Muscle of leg (tissue), 11 donors: ENCODE results near the gene POLR2M. TPM values are rescaled to one million over a fixed set of nuclear protein-coding genes. Genes with fewer than 3 reads are reported as not detected.

ENCODE experiments used
- DNase-seq: peaks from one replicate; pipeline ENCODE4 v3.0.0; 2013
- H3K27ac ChIP-seq: one replicate; pipeline ENCODE4 v1.5.1; 2013; ENCODE audit warnings: mild to moderate bottlenecking, low read length, control low read depth
- H3K27me3 ChIP-seq: one replicate; pipeline ENCODE4 v1.6.1; 2013; ENCODE audit warnings: low read length; ENCODE audit not compliant: control insufficient read depth, insufficient read depth
- H3K36me3 ChIP-seq: one replicate; pipeline ENCODE4 v1.6.1; 2013; ENCODE audit warnings: low read length; ENCODE audit not compliant: control insufficient read depth, insufficient read depth
- H3K4me1 ChIP-seq: one replicate; pipeline ENCODE4 v1.6.1; 2013; ENCODE audit warnings: low read length; ENCODE audit not compliant: control insufficient read depth, insufficient read depth
- H3K4me3 ChIP-seq: one replicate; pipeline ENCODE4 v1.5.1; 2013; ENCODE audit warnings: low read length, control low read depth
- H3K9me3 ChIP-seq: replicated peaks from 2 replicates; pipeline ENCODE4 v1.6.1; 2013; ENCODE audit warnings: low read depth, low read length; ENCODE audit not compliant: control insufficient read depth
- WGBS: methylation state at CpG from one replicate; pipeline ENCODE4 v1.1.5; 2013; ENCODE audit warnings: missing lambda C conversion rate; ENCODE audit not compliant: insufficient coverage; 5-methylcytosine and 5-hydroxymethylcytosine counted together
- polyA plus RNA-seq, 8 donors: library from polyadenylated mRNA; unstranded; fragments of 120-200 nt; gene quantifications; one replicate each; pipeline versions ENCODE4 v1.2.1 to v1.2.3, GENCODE V29; 2013; ENCODE audit warnings: inconsistent platforms in 1 of 8, low replicate concordance in 1 of 8; ENCODE audit not compliant: insufficient read length in 8 of 8, insufficient read depth in 1 of 8
- total RNA-seq: library from RNA; stranded (reverse); fragments of 120-200 nt; gene quantifications from one replicate; pipeline ENCODE4 v1.2.4, GENCODE V29; 2013

POLR2M gene
- total and polyA plus RNA-seq, 9 donors = 33.9 to 89.7 (median 39.4) TPM

GRCh38 chr15:57705746-57706404 is 639 bp upstream of the POLR2M start:
- WGBS = 78% methylated on average over 9 of the region's 12 CpGs
- DNase-seq = peak; percentile 15
- H3K27ac ChIP-seq = peak overlapping the region; percentile 95
- H3K4me1 ChIP-seq = peaks cover 10% of the 10 kb centered on the region
- H3K4me3 ChIP-seq = peak overlapping the region; percentile 65
- H3K9me3 ChIP-seq = no peaks in the 10 kb centered on the region
- H3K27me3 ChIP-seq = peaks cover 2% of the 10 kb centered on the region
- peaks cover 14% of the 10 kb centered on the region for H3K36me3 ChIP-seq

- H3K27ac ChIP-seq = no peak overlapping the region
- H3K4me3 ChIP-seq = no peak overlapping the region
- peaks cover 10% of the 10 kb centered on the region for H3K4me1 ChIP-seq
- no peak for DNase-seq
- no CpG with 5 or more reads among the region's 4 CpGs for WGBS
- H3K27me3 ChIP-seq = no peaks in the 10 kb centered on the region
- no peaks in the 10 kb centered on the region for H3K9me3 ChIP-seq
- peaks cover 31% of the 10 kb centered on the region for H3K36me3 ChIP-seq
These were observed 1.5 kb downstream of the POLR2M start for GRCh38 chr15:57708047-57708446.

GRCh38 chr15:57718309-57718708 is 11.8 kb downstream of the POLR2M start:
- DNase-seq = no peak
- WGBS = no CpG with 5 or more reads among the region's 2 CpGs
- Histone ChIP-seq H3K27me3 (no peaks in the 10 kb centered on the region), H3K36me3 (peaks cover 14% of the 10 kb centered on the region), H3K4me1 (no peaks in the 10 kb centered on the region), H3K4me3 (no peak overlapping the region), H3K27ac (no peak overlapping the region), H3K9me3 (no peaks in the 10 kb centered on the region)

- Histone ChIP-seq H3K36me3 (peaks cover 5% of the 10 kb centered on the region), H3K27me3 (no peaks in the 10 kb centered on the region), H3K4me3 (no peak overlapping the region), H3K27ac (no peak overlapping the region), H3K9me3 (no peaks in the 10 kb centered on the region), H3K4me1 (no peaks in the 10 kb centered on the region)
- DNase-seq = no peak
- 20% methylated on average over 1 of the region's 3 CpGs for WGBS
These were observed 14.4 kb downstream of the POLR2M start for GRCh38 chr15:57720867-57721266.

- Histone ChIP-seq H3K27ac (no peak overlapping the region), H3K4me1 (peaks cover 3% of the 10 kb centered on the region), H3K36me3 (no peaks in the 10 kb centered on the region), H3K4me3 (no peak overlapping the region), H3K27me3 (no peaks in the 10 kb centered on the region), H3K9me3 (no peaks in the 10 kb centered on the region)
- WGBS = 86% methylated on average over 1 of the region's 3 CpGs
- no peak for DNase-seq
These were observed 19.9 kb downstream of the POLR2M start for GRCh38 chr15:57726411-57726810.

- WGBS = 85% methylated on average over 4 of the region's 6 CpGs
- peaks cover 4% of the 10 kb centered on the region for H3K4me1 ChIP-seq
These were observed 20.5 kb downstream of the POLR2M start for GRCh38 chr15:57727031-57727430.

GRCh38 chr15:57728436-57728835 is 21.9 kb downstream of the POLR2M start:
- H3K27me3 ChIP-seq = no peaks in the 10 kb centered on the region
- H3K4me3 ChIP-seq = no peak overlapping the region
- H3K36me3 ChIP-seq = no peaks in the 10 kb centered on the region
- WGBS = 100% methylated on average over 1 of the region's 8 CpGs
- no peak for DNase-seq
- H3K4me1 ChIP-seq = peaks cover 6% of the 10 kb centered on the region
- H3K9me3 ChIP-seq = no peaks in the 10 kb centered on the region
- no peak overlapping the region for H3K27ac ChIP-seq

More at GRCh38 chr15:57727031-57727430, 20.5 kb downstream of the POLR2M start:
- Histone ChIP-seq H3K9me3 (no peaks in the 10 kb centered on the region), H3K27ac (no peak overlapping the region), H3K4me3 (no peak overlapping the region), H3K27me3 (no peaks in the 10 kb centered on the region), H3K36me3 (no peaks in the 10 kb centered on the region)
- DNase-seq = no peak

- WGBS = 80% methylated on average over 3 of the region's 5 CpGs
- no peaks in the 10 kb centered on the region for H3K9me3 ChIP-seq
- H3K27me3 ChIP-seq = no peaks in the 10 kb centered on the region
- DNase-seq = peak; percentile 71
- H3K4me1 ChIP-seq = peaks cover 6% of the 10 kb centered on the region
- no peak overlapping the region for H3K4me3 ChIP-seq
- no peaks in the 10 kb centered on the region for H3K36me3 ChIP-seq
- H3K27ac ChIP-seq = no peak overlapping the region
These were observed 24.4 kb downstream of the POLR2M start for GRCh38 chr15:57730876-57731275.

GRCh38 chr15:57731530-57732103 is 25.1 kb downstream of the POLR2M start:
- Histone ChIP-seq H3K4me1 (peaks cover 6% of the 10 kb centered on the region), H3K27ac (no peak overlapping the region), H3K36me3 (no peaks in the 10 kb centered on the region), H3K9me3 (no peaks in the 10 kb centered on the region), H3K27me3 (no peaks in the 10 kb centered on the region), H3K4me3 (no peak overlapping the region)
- DNase-seq = no peak
- 33% methylated on average over 4 of the region's 6 CpGs for WGBS

- peaks cover 6% of the 10 kb centered on the region for H3K4me1 ChIP-seq
- H3K27ac ChIP-seq = no peak overlapping the region
- 29% methylated on average over 4 of the region's 12 CpGs for WGBS
- no peaks in the 10 kb centered on the region for H3K36me3 ChIP-seq
- DNase-seq = peak; percentile 54
- H3K9me3 ChIP-seq = peaks cover 3% of the 10 kb centered on the region
- no peaks in the 10 kb centered on the region for H3K27me3 ChIP-seq
- no peak overlapping the region for H3K4me3 ChIP-seq
These were observed 26.2 kb downstream of the POLR2M start for GRCh38 chr15:57732526-57733331.
